Measurements from ENCODE around the gene NBAS.
"Not testable (repeated sequence)": the region's sequence is repeated elsewhere in the genome, so short reads cannot be mapped to it uniquely, and the experiment has no call there.

Gene NBAS

DNA sequence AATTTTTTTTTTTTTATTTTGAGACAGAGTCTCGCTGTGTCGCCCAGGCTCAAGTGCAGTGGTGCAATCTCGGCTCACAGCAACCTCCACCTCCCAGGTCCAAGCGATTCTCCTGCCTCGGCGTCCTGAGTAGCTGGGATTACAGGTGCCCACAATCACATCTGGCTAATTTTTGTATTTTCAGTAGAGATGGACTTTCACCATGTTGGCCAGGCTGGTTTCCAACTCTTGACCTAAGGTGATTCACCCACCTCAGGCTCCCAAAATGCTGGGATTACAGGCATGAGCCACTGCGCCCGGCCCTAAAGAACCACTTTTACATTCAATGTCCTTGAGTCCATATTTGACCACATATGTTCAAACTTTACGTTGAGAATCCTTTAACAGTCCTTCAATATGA lies 156.6 kb downstream of the NBAS start:
- DNase-seq = not testable (repeated sequence)

DNA sequence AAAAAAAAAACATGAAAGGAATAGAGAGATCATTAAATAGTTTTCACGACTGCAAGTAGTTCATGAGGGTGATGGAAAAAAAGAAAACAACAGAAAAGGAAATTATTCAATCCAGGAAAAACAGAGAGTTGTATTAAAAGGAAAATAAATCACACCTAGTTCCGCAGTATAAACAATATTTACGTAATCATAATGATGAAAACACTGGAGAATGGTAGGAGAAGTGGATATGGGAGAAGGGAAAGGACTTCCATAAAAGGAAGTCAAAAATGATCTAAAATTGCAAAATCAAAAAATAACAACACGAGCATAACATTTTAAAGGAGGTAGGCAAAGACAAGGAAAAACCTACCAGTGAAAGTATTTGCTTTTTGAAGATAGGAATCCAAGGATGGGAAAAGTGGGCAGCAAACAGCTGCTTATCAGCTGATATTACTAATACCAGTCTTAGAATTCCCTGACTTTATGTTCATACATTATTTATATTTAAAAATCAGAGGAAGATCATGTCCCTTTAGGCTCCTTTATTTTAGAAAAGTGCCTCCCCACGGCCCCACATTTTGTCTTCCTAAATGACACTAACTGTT lies 160.8 kb downstream of the NBAS start:
- DNase-seq = no peak

DNA sequence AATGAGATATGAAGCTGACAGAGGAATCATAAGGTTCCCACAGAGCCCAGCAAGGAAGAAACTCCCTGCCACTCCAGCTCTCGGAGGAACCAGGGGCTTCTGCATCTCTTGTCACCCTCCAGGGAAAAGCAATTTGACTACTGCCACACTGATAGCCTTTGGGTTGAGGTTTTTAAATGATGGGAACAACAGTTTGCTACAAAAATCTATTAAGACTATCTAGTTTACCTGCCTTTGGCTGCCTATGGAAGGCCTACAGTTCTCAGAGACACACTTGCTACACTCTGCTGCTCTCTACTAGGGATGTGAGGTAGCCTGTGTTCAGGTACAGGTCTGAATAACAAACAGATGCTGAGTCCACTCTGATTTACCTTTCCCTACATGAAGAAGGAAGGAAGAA lies 161.9 kb downstream of the NBAS start:
- no peak for DNase-seq

DNA sequence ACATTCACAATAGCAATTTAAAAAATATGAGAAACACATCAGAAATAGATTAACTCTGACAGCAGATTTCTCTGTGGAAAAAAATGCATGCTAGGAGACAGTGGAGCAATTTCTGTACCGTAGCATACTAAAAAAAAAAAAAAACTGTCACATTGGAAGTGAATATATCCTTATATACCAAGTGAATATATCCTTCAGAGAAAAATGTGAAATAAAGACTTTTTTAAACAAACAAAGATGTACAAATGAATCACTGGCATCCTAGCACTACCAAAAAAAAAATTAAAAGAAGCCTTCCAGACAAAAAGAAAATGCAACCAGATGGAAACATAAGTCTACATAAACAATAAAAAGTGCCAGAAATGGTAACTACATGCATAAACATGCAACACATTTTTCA lies 169.4 kb downstream of the NBAS start:
- no peak for DNase-seq

DNA sequence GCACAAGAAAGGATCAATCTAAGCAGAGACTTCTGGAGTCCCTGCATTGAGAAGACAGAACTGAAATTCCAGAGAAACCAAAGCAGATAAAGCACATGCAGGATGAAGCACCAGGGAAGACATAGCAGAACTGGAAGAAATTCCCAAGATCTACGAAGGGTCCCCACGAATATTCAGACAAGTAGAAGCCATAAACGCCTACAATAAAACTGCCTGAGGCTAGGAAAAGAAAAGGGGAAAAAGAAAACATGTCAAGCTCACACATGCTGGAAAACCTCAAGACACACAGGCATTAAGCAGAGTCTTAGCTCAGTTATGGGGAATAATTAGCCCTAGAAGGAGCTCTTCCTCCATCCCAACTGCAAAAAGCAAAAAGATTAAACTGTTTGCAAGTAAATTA lies 171.2 kb downstream of the NBAS start:
- DNase-seq = no peak

DNA sequence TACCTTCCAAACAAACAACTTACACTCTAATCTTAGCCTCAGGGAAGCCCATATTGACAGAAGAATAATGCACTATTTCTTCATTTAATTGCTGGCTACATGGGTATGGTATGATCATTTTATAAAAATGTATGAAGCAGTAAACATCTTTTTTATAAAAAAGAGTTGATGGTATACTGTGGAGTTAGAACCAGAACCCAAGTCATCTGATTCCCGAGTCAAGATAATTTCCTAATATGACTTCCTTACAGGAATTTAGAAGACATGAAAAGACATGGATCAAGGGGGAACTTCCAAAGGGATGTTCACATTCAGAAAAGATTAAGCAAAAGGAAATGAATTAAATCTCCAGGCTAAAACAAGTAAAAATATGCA lies 171.8 kb downstream of the NBAS start:
- DNase-seq = no peak

DNA sequence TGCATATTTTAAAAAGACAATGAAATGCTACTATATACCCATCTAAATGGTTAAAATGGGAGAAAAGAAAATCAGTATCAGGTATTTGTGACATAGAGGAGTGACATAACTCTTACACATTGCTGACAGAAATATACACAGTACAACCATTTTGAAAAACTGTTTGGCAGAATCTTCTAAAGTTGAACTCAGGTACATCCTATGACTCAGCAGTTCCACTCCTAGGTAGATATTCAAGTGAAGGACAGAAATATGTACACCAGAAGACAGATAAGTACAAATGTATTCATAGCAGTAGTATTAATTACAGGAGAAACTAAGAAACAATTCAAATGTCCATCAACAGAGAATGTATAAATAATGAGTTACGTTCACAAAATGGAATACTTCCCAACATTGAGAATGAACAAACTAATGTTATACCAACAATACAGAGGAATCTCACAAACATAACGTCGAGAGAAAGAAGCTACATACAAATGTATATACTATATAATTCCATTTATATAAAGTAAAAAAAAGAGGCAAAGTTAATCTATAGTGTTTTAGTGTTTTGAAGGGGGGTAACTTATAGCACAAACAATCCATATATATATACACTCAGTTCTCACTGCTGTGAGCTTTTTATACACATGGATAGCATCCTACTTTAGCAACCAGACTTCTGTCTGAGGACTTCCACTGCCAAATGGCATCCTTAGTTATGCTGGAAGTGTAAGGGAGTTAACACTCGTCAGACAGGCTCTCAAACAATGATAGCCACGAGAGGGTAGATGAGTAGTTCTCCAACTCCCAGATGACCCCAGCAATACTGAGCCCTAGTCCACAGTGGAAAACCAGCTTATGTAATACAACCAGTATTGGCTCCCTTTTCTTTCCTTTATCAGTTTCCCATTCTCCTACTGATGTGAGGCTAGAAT lies 172.5 kb downstream of the NBAS start:
- DNase-seq = no peak

DNA sequence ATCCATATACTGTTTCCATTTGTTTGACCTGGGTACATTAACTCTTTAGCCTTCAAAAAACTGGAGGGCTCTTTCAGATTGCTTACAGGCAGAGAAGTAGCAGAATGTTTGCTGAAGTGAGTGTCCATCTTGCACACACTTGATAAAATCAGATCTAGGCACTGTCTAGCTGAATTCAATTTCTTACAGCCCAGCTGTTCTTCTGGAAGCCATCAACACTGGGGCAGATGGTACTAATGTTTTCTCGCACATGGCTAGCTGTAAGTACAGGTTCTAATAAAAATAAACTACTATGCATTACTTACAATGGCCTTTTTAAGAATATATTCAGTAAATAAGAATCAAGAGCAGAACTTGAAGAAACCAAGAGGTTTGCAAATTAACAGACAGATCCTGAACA lies 175.9 kb downstream of the NBAS start:
- DNase-seq = no peak

DNA sequence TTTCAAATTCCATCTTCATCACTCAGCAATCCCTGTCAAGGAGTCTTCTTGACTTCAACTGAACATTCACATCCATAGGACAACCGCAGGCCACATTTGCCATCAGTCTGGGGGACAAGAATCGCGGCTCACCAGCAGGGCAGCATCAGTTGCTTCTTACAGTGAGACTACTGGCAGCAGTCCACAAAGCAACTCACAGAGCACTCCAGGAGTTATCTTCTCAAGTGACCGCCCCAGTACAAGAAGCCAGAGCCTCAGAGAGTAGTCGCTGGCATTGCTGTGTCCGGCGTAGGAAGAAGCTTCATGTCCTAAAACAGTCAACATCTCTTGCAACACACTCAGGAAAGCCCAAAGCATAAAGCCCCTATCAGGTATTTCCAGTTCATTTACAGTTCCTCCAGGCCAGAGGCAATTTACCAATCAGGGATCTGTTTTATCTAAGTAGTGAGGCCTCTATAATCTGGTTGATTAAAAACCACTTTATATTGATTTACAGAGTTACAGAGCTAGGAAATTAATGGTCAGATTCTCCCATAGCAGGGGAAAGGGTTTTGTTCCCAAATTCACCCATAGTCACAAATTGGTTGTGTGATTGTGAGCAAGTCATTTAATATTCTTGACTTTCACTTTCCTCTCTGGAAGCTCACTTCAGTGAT lies 177.3 kb downstream of the NBAS start:
- no peak for DNase-seq

DNA sequence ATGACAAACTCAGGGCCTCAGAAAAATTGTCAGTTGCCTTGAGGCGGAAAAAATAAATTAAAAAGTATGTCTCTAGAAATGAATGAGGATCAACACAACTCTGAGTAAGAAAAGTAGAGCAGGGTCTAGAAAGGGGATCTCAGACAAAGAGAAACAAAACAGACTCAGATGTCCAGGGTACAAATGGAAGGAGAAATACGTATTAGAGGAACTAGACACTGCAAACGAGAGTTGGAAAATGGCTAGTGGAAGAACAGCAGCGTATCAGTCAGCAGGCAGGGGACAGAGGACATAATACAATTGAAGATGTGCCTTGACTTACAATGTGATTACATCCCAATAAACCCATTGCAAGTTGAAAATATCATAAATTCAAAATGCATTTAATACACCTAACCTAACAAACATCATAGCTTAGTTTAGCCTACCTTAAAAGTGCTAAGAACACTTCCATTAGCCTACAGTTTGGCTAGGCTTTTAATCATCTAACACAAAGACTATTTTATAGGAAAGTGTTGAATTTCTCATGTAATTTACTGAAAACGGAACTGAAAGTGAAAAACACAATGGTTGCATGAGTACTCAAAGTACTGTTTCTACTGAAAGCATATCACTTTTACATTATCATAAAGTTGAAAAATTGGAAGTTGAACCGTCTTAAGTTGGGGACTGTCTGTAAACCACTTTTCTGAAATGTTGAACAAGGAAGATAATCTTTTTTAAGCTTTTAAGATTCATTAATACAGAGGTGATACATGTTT lies 182.8 kb downstream of the NBAS start:
- DNase-seq = no peak

DNA sequence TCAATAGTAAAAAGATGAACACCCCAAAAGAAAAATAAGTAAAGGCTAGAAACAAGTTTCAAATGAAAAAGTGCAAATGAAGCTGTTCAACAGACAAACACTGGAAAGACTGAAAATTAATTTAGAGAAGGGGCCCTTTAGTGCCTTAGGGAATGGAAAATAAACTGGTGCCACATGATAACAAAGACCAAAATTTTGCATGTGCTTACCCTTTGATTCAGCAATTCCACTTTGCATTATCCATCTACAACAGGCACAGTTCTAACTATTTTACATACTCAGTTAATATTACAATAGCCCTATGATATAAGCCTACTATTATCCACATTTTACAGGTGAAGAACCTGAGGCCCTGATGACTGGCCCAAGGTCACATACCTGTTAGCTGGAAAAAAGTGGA lies 183.9 kb downstream of the NBAS start:
- DNase-seq = no peak

DNA sequence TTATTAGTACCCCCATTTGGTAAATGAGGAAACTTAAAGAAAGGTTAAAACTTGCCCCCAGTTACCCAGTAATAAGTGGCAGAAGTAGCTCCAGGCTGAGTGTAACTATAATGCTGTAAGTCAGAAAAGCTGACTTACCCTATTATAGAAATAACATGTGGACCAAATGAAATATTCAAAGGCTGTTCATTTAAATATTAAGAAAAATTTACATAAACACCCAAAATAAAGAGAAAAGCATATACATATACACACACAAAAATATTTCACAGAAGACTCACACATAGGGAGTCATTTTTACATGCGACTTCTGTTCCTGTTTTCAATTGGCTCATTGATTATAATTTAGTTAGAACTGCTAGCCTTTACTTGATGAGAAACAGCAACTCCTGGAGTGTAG lies 189.1 kb downstream of the NBAS start:
- DNase-seq = no peak

DNA sequence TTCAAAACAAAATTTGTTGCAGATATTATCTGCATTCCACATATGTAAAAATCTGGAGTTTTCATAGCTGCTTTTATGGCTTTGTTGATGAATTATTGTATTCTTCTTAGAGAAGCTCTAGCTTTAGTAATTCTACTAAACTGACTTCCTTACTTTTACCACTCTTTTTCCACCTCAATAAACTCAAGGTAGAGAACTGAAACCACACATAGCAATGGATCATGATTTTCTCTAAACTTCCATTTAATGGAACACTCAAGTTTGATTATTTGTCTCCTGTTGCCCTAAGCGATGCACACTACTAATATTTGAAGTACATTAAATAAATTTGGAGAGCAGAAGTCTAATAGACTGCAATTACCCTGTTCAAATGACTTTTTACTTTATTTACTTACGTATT lies 192.0 kb downstream of the NBAS start:
- no peak for DNase-seq

DNA sequence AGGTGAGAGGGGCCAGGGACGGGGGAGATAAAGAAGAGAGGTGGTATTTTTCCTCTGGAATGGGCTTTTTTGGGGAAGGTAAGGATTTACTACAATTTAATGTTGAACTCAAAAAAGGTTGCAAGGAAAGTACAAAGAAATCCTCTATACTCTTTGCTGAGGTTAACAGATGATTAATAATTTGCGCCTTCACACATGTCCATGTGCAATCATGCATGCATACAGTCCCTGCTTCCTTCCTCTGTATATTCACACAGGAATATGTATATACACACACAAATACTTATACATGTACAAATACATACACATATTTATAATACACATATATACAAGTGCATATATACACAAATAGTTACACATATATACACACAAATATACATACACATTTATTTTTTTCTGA lies 193.4 kb downstream of the NBAS start:
- DNase-seq = no peak

DNA sequence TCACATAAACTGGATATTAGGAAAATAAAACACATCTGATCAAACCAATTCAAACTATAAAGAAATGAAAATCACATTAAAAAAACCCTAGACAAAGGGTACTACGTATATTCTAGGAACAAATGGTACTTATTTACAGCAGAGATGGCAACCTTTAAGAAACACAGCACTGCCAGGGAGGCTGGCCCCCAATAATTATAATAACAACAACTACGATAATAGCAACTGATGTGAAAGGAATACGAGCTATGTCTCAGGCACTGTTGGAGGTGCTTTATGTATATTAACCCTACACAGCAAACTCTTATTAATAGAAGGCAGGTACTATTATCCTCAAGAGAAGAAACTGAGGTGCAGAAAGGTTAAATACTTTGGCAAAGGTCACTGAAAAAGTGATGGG lies 193.9 kb downstream of the NBAS start:
- no peak for DNase-seq

DNA sequence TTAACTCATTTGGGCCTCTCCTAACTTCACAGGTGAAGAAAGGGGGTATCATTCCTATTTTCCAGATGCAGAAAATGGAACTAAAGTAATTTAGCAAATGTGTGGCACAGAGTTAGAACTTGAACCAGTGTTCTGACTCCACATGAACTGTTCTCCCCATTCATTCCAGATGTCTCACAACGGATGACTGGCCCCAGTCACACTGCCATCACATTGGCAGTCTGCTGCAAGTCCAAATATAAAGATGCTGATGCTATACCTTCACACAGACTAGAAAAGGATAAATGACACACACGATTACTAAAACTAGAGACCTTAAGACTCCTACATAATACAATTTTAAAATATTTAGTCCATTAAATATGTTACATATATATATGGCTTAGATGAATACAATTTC lies 195.7 kb downstream of the NBAS start:
- DNase-seq = no peak

DNA sequence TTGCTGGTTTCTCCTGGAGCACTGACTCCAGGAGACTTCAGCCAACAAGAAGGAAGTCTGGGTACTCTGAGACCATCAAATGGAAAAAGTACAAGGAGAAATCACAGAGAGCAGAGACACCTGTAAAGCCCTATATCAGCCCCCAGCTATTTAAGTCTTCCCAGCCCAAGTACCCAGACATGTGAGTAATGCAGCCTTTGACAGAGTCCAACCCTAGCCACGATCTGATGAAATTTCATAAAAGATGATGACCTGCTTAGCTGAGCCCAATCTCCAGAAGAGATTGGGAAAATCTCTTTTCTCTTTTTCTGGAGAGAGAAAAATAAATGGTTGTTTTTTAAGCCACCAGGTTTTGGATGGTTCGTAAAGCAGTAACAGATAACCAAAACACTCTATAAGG lies 196.6 kb downstream of the NBAS start:
- peak; percentile 52 for DNase-seq

DNA sequence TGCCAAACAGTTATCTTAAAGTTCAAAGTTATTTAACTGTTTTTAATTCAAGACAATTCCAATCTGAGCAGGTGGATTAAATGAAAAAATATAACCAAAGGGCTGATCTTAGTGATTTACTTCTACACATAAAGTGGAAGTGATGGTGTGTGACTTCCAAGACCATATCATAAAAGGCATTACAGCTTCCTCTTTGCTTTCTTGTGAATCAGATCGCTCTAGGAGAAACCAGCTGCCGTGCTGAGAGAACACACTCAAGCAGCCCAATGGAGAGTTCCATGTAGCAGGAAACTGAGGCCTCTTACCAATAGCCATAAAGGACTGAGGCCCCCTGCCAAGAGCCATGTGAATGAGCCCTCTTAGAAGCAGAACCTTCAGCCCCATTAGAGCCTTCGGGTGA lies 197.4 kb downstream of the NBAS start:
- no peak for DNase-seq

DNA sequence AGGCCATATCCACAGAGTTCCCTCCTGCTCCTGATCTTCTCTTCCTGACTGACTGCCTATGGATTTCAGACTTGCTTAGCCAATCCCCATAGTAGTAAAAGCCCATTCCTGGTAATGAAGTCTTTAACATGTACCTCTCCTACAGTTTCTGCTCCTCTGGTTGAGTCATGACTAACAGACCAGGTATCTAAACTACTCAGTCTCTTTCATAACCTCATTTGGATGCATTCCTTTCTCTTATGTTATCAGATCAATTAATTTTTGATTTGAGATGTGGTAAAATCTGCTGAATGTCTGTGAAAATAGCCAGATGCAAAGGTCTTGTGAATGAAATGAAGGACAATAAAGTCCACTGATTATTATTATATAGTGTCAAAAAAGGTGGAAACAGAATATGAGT lies 198.0 kb downstream of the NBAS start:
- DNase-seq = peak; percentile 67

DNA sequence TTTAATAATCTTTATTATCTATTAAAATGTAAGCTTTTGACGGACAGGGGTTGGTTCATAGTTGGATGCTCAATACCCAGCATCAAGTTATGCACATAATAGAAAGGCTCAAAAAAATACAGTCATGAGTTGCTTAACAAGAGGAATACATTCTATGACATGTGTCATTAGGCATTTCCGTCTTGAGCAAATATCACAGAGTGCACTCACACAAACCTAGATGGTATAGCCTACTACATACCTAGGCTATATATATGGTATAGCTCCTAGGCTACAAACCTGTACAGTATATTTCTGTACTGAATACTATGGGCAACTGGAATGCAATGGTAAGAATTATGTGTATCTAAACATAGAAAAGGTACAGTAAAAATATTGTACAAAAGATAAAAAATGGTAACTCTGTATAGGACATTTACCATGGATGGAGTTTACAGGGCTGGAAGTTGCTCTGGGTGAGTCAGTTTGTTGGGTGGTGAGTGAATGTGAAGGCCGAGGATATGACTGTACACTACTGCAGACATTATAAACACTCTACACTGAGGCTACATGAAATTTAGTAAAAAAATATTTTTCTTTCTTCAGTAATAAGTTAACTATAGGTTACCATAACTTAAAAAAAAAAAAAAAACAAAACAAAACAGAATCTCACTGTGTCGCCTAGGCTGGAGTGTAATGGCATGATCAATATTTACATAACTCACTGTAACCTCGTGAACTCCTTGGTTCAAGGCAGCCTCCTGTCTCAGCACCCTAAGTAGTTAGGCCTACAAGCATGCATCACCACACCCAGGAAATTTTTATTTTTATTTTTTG lies 201.2 kb downstream of the NBAS start:
- DNase-seq = peak; percentile 76

DNA sequence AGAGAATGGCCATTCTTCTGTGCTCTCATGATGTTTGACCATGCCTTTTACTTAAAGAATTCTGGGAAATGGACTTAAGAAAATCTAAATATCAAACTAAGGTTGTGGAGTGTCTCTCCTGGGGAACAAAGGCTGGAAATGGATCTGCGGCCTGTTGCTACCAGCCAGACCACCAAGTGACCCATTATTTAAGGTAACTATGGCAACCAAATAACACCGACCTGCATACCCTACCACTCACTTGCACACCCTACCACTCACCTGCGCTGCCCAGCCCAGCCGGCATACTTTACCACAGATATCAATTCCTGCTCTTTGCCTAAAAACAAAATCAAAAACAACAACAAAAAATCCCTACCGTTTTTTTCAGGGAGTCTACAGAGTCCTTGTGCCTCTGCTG lies 203.2 kb downstream of the NBAS start:
- DNase-seq = no peak

DNA sequence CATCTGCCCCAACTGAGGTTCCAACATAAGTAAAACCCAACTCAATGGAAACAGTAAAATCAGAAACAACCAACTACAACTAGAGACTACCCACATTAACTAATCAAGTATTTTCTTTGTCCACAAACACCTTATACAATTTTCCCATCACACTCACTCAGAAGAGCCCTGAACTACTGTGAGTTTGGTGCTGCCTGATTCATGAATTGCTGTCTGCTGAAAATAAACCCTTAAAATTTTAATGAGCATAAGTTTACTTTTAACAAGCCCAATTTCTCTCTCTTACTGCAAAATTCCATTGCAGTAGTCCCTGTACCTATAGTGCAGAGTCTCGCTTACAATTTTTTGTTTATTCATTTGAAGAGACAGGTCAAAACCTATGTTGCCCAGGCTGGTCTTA lies 203.9 kb downstream of the NBAS start:
- DNase-seq = no peak

DNA sequence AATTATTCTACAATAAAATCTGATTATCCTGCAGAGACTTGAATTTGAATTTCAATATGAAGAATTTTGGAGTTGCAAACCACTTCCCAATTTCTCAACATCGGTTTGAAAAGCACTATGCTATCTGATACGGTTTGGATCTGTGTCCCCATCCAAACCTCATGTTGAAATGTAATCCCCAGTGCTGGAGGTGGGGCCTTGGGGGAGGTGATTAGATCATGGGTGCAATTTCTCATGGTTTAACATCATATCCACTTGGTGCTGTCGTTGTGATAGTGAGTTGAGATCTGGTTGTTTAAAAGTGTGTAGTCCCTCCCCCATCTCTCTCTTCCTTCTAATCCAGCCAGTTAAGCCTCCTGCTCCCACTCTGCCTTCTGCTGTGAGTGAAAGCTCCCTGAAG lies 205.7 kb downstream of the NBAS start:
- DNase-seq = no peak
